NB4 (cell line): ENCODE data around the gene SPHK1.

Experiments
- MYC ChIP-seq: IDR thresholded peaks from 2 replicates; pipeline ENCODE4 v1.6.1; 2011; ENCODE audit warnings: low read depth, low read length
- TF ChIP-seq, protein P1 (sequence below): IDR thresholded peaks from one replicate; pipeline ENCODE4 v1.5.1; 2012; ENCODE audit warnings: low read depth, low read length

GRCh38 chr17:76395980-76396379 lies 11.6 kb downstream of the SPHK1 start:
- TF ChIP-seq, protein P1, sequence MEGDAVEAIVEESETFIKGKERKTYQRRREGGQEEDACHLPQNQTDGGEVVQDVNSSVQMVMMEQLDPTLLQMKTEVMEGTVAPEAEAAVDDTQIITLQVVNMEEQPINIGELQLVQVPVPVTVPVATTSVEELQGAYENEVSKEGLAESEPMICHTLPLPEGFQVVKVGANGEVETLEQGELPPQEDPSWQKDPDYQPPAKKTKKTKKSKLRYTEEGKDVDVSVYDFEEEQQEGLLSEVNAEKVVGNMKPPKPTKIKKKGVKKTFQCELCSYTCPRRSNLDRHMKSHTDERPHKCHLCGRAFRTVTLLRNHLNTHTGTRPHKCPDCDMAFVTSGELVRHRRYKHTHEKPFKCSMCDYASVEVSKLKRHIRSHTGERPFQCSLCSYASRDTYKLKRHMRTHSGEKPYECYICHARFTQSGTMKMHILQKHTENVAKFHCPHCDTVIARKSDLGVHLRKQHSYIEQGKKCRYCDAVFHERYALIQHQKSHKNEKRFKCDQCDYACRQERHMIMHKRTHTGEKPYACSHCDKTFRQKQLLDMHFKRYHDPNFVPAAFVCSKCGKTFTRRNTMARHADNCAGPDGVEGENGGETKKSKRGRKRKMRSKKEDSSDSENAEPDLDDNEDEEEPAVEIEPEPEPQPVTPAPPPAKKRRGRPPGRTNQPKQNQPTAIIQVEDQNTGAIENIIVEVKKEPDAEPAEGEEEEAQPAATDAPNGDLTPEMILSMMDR, result no peak
- no peak for TF ChIP-seq MYC
